Lower leg skin (tissue), 3 donors: Measurements from ENCODE around the gene SLC39A12.

Experiments used
- CTCF ChIP-seq, 3 donors: fragments of 450-650 bp; IDR thresholded peaks; one replicate each; pipeline ENCODE4 v1.5.1; 2016; ENCODE audit warnings: antibody characterized with exemption in 3 of 3, mild to moderate bottlenecking in 3 of 3, moderate library complexity in 2 of 3
- POLR2A ChIP-seq, 2 donors: fragments of 450-650 bp; IDR thresholded peaks; one replicate each; pipeline ENCODE4 v1.6.1; 2016 to 2017; ENCODE audit warnings: antibody characterized with exemption in 2 of 2, mild to moderate bottlenecking in 1 of 2, moderate library complexity in 1 of 2

- TF ChIP-seq CTCF (IDR thresholded peaks at IDR 0.05) (no peak), POLR2A (IDR thresholded peaks at IDR 0.05) (no peak)
Measured at GRCh38 chr10:17904564-17904963, 47.2 kb upstream of the SLC39A12 start.
